Prostate gland (tissue), 2 donors: ENCODE results near the gene RHEB. TPM values are rescaled to one million over a fixed set of nuclear protein-coding genes. Genes with fewer than 3 reads are reported as not detected.

Experiments
- DNase-seq: peaks from one replicate; pipeline ENCODE4 v3.0.0-alpha.2; 2019; ENCODE audit warnings: low spot score
- H3K27ac ChIP-seq, 2 donors: fragments of 200-600 bp; sonication (generic); 2 replicates each; pipeline ENCODE4 v1.5.1; 2017 to 2019
- H3K27me3 ChIP-seq: fragments of 200-600 bp; sonication (generic); replicated peaks from 2 replicates; pipeline ENCODE4 v1.5.1; 2019; ENCODE audit not compliant: insufficient read depth
- H3K36me3 ChIP-seq, 2 donors: fragments of 200-600 bp; sonication (generic); 1 replicate in 1 of 2; 2 replicates in 1 of 2; pipeline versions ENCODE4 v1.5.1 to v1.8.1; 2017 to 2019
- H3K4me1 ChIP-seq: fragments of 200-600 bp; sonication (generic); replicated peaks from 2 replicates; pipeline ENCODE4 v1.5.1; 2019
- H3K4me3 ChIP-seq, 2 donors: fragments of 200-600 bp; sonication (generic); 2 replicates each; pipeline ENCODE4 v1.5.1; 2017 to 2019
- H3K9me3 ChIP-seq: fragments of 200-600 bp; sonication (generic); 2 replicates; pipeline ENCODE4 v1.5.1; 2017
- POLR2A ChIP-seq: fragments of 450-650 bp; IDR thresholded peaks from one replicate; pipeline ENCODE4 v1.6.1; 2016; ENCODE audit warnings: antibody characterized with exemption, mild to moderate bottlenecking
- POLR2AphosphoS5 ChIP-seq: sonication (generic); formaldehyde crosslinking; IDR thresholded peaks from one replicate; pipeline ENCODE4 v1.6.1; 2017; ENCODE audit warnings: antibody characterized with exemption
- WGBS: methylation state at CpG from one replicate; pipeline ENCODE4 v1.1.5; 2018; 5-methylcytosine and 5-hydroxymethylcytosine counted together
- intact Hi-C: fragments of 100-400 bp; cut with DNase I; formaldehyde crosslinking; loops from one replicate; pipeline ENCODE4 v1.14.2; 2022
- total RNA-seq, 2 donors: library from RNA; depleted of rRNA; stranded (reverse); fragments of >200 nt; gene quantifications; one replicate each; pipeline ENCODE4 v1.1.0, GENCODE V29; 2016
- TF ChIP-seq, protein P1 (sequence below), 4 experiments: fragments of 200-600 bp in 2 of 4; fragments of 450-650 bp in 2 of 4; sonication (generic) in 2 of 4; IDR thresholded peaks; 1 replicate in 3 of 4; 2 replicates in 1 of 4; pipeline ENCODE4 v1.5.1; 2016 to 2019; ENCODE audit warnings: antibody characterized with exemption in 4 of 4, mild to moderate bottlenecking in 2 of 4, moderate library complexity in 2 of 4

The RHEB gene
- total RNA-seq, 2 donors from 2014 or later, result 59.3 to 63.1 TPM

DNA sequence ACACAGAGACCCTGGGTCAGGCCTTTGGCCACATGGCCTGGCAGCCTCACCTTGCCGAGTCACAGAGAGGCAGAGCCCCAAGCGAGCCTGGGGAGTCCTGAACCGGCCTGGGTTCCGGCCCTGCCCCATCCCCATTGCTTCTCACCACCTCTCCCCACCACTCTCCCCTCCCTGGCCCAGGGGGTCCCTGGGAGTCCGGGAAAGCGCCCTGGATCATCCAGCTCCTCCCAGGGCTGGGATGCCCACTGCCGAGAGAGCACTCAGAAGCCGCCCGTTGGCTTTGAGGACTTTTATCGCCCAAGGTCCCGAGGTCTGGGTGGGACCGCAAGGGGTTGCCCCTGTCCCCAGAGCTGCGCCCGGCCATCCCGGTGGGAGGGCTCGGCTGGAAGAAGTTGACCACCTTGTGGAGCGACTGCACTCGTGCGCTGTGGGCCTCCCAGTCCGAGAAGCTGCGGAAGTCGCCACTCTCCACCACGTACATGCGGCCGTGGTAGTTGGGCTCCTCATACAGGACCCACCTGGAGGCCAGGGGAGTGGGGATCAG, 87.9 kb downstream of the RHEB start:
- no peaks in the 10 kb centered on the region for H3K9me3 ChIP-seq
- DNase-seq, result no peak
- intact Hi-C loops, result no loop called here
- H3K4me1 ChIP-seq, result no peaks in the 10 kb centered on the region
- TF ChIP-seq POLR2AphosphoS5, result no peak
- TF ChIP-seq POLR2A, result no peak
- TF ChIP-seq, protein P1, sequence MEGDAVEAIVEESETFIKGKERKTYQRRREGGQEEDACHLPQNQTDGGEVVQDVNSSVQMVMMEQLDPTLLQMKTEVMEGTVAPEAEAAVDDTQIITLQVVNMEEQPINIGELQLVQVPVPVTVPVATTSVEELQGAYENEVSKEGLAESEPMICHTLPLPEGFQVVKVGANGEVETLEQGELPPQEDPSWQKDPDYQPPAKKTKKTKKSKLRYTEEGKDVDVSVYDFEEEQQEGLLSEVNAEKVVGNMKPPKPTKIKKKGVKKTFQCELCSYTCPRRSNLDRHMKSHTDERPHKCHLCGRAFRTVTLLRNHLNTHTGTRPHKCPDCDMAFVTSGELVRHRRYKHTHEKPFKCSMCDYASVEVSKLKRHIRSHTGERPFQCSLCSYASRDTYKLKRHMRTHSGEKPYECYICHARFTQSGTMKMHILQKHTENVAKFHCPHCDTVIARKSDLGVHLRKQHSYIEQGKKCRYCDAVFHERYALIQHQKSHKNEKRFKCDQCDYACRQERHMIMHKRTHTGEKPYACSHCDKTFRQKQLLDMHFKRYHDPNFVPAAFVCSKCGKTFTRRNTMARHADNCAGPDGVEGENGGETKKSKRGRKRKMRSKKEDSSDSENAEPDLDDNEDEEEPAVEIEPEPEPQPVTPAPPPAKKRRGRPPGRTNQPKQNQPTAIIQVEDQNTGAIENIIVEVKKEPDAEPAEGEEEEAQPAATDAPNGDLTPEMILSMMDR (IDR thresholded peaks at IDR 0.05), result no peak
- H3K27me3 ChIP-seq, result no peaks in the 10 kb centered on the region
- WGBS, result 97% methylated on average over 24 of the region's 25 CpGs
- no peak overlapping the region for H3K27ac ChIP-seq
- H3K36me3 ChIP-seq, result no peaks in the 10 kb centered on the region
- no peak overlapping the region for H3K4me3 ChIP-seq

DNA sequence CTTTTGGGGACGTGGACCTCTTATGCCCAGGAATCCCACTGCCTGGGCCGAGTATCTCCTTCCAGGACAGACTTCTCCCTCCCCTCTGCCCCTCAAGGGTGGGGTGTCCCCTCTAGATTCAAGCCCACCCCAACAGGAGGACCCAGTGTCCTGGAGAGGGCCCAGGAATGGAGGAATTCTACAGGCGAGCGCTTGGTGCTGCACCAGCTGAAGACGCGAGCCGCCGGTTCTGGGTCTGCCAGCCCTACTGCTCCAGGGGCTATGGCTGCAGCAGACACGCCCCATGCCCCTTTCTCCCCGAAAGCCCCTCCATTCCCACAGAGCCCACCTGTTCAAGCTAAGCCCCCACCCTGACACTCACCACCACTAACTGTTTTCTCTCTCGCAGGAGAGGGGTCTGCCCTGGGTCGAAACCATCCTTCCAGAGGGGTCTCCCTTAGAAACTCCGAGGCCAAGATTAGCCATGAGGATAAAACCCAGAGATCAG, 88.4 kb downstream of the RHEB start:
- H3K9me3 ChIP-seq, result no peaks in the 10 kb centered on the region
- no peak overlapping the region for H3K27ac ChIP-seq
- DNase-seq, result no peak
- TF ChIP-seq, protein P1 (IDR thresholded peaks at IDR 0.05), result no peak
- TF ChIP-seq POLR2AphosphoS5 (no peak), POLR2A (no peak)
- H3K4me3 ChIP-seq, result no peak overlapping the region
- no peaks in the 10 kb centered on the region for H3K36me3 ChIP-seq
- no peaks in the 10 kb centered on the region for H3K4me1 ChIP-seq
- intact Hi-C loops, result no loop called here
- 98% methylated on average over 13 of the region's 13 CpGs for WGBS
- H3K27me3 ChIP-seq, result no peaks in the 10 kb centered on the region

- no peaks in the 10 kb centered on the region for H3K27me3 ChIP-seq
- H3K27ac ChIP-seq, result no peak overlapping the region
- no peaks in the 10 kb centered on the region for H3K4me1 ChIP-seq
- DNase-seq, result no peak
- H3K36me3 ChIP-seq, result no peaks in the 10 kb centered on the region
- TF ChIP-seq, protein P1 (IDR thresholded peaks at IDR 0.05), result no peak
- no peak for TF ChIP-seq POLR2AphosphoS5
- WGBS, result 93% methylated on average over 15 of the region's 16 CpGs
- H3K4me3 ChIP-seq, result no peak overlapping the region
- no peaks in the 10 kb centered on the region for H3K9me3 ChIP-seq
- intact Hi-C loops, result no loop called here
Observed at GRCh38 chr7:151430391-151431205, 89.1 kb downstream of the RHEB start.

DNA sequence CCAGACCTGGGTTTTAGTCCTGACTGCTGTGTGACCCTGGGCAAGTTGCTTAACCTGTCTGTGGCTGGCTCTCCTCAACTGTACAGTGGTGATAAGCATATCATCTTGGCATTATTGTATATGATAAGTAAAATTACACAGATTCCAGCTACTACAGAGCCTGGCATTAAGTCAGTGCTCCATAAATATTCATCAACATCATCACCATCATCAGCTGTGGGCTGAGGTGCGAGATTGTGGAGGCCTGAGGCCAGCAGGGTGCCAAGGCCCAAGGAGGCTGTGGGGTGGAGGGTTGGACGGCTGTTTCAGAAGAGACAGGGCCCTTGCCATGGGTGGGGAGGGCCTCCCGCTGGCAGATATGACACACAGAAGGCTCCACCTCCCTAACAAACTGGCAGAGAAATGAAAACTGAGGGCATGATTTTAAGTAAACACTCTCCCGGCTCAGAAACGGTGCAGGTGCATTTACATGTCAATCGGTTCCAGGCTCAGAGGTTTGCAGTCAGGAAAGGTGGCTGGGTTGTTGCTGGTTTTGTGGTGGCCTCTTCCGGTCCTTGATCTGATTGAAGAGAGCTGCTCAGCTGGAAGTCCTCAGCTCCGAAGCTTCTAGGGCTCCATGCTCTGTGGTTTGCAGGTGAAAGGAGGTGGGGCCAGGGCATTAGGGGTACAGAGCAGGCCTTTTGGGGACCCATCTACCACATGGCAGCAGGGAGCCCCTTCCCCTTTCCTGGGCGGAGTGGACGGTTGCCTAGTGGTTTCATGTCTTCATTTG, 89.9 kb downstream of the RHEB start:
- no peak overlapping the region for H3K27ac ChIP-seq
- DNase-seq, result no peak
- no peaks in the 10 kb centered on the region for H3K36me3 ChIP-seq
- no peaks in the 10 kb centered on the region for H3K27me3 ChIP-seq
- WGBS, result 45% methylated on average over 10 of the region's 10 CpGs
- no peaks in the 10 kb centered on the region for H3K9me3 ChIP-seq
- intact Hi-C loops, result no loop called here
- H3K4me3 ChIP-seq, result no peak overlapping the region
- TF ChIP-seq POLR2A (no peak), POLR2AphosphoS5 (no peak)
- TF ChIP-seq, protein P1 (IDR thresholded peaks at IDR 0.05), result no peak
- H3K4me1 ChIP-seq, result no peaks in the 10 kb centered on the region
